Kidney (tissue), 14 donors: ENCODE measurements around the gene PMEPA1. TPM values are rescaled to one million over a fixed set of nuclear protein-coding genes. Genes with fewer than 3 reads are reported as not detected.

ENCODE experiments used
- DNase-seq, 5 donors: peaks; one replicate each; pipeline ENCODE4 v3.0.0-alpha.2; 2013 to 2020
- FAIRE-seq: peaks from 2 replicates; lab custom pipeline; 2012; peaks lifted over from hg19 to GRCh38; lab: Jason Lieb, UNC
- H3K27ac ChIP-seq, 2 donors: one replicate each; pipeline ENCODE4 v1.7.0; 2013; ENCODE audit warnings: low read depth in 2 of 2, low read length in 2 of 2, inconsistent platforms in 1 of 2
- H3K27me3 ChIP-seq: one replicate; pipeline ENCODE4 v1.7.1; 2013; ENCODE audit warnings: low read length, inconsistent platforms; ENCODE audit not compliant: control insufficient read depth, insufficient read depth
- H3K36me3 ChIP-seq, 3 donors: one replicate each; pipeline versions ENCODE4 v1.7.0 to v1.7.1; 2013; ENCODE audit warnings: low read length in 3 of 3, control low read depth in 1 of 3, inconsistent platforms in 1 of 3; ENCODE audit not compliant: insufficient read depth in 3 of 3, control insufficient read depth in 2 of 3
- H3K4me1 ChIP-seq, 3 donors: one replicate each; pipeline versions ENCODE4 v1.7.0 to v1.7.1; 2013; ENCODE audit warnings: low read length in 3 of 3, inconsistent platforms in 1 of 3, low read depth in 1 of 3; ENCODE audit not compliant: control insufficient read depth in 2 of 3, insufficient read depth in 2 of 3
- H3K4me3 ChIP-seq, 3 donors: one replicate each; pipeline versions ENCODE4 v1.7.0 to v1.8.1; 2013; ENCODE audit warnings: low read length in 3 of 3, control low read depth in 1 of 3, inconsistent platforms in 1 of 3
- H3K9ac ChIP-seq, 3 donors: one replicate each; pipeline versions ENCODE4 v1.7.0 to v1.7.1; 2013; ENCODE audit warnings: low read length in 3 of 3, control low read depth in 1 of 3, inconsistent platforms in 1 of 3
- H3K9me3 ChIP-seq, 3 donors: one replicate each; pipeline versions ENCODE4 v1.7.0 to v1.7.1; 2013; ENCODE audit warnings: low read length in 3 of 3, control low read depth in 1 of 3, inconsistent platforms in 1 of 3; ENCODE audit not compliant: control insufficient read depth in 2 of 3, insufficient read depth in 1 of 3
- CTCF ChIP-seq: IDR thresholded peaks from 3 replicates; pipeline ENCODE4 v1.5.1; 2012; ENCODE audit warnings: mild to moderate bottlenecking, moderate library complexity, borderline replicate concordance; ENCODE audit not compliant: insufficient read depth; ENCODE audit errors: extremely low read depth
- intact Hi-C: fragments of 100-400 bp; cut with DNase I; formaldehyde crosslinking; loops from one replicate; pipeline ENCODE4 v1.11.1; 2022
- polyA plus RNA-seq: library from polyadenylated mRNA; stranded (reverse); fragments of 350-450 nt; fragmentation: Illumina TruSeq; extraction: RNeasy Lipid Tissue Mini Kit (QIAGEN cat#74804); gene quantifications from one replicate; pipeline ENCODE4 v1.2.3, GENCODE V29; 2014; ENCODE audit warnings: low read depth, low replicate concordance; ENCODE audit not compliant: insufficient read depth
- total RNA-seq: library from RNA; stranded (reverse); fragmentation: NEBNext Ultra II Directional; extraction: Animal tissue kit (Norgen Biotek cat#: 25700); gene quantifications from one replicate; pipeline ENCODE4 v1.2.1, GENCODE V29; 2021
- donor health status: control.
- donor health status: control.
- donor health status: control.
- donor health status: control.
- donor health status: control.
- donor health status: DM: yes; HTN: yes; CAD: no.
- donor health status: Normal renal cell carcinoma (clear cell type).

Gene PMEPA1
- total and polyA plus RNA-seq, 2 donors from 2014 or later = 12.9 to 30.4 TPM

GRCh38 chr20:57728762-57729161 is 18.9 kb upstream of the PMEPA1 start:
- TF ChIP-seq CTCF = no peak
- Histone ChIP-seq H3K27ac (no peak overlapping the region), H3K36me3 (no peaks in the 10 kb centered on the region), H3K9ac (no peak overlapping the region), H3K9me3 (no peaks in the 10 kb centered on the region), H3K4me1 (no peaks in the 10 kb centered on the region), H3K4me3 (no peak overlapping the region), H3K27me3 (no peaks in the 10 kb centered on the region)
- DNase-seq (no peak), FAIRE-seq (no peak)
- intact Hi-C loops = no loop called here

GRCh38 chr20:57727863-57728262 is 18.0 kb upstream of the PMEPA1 start:
- intact Hi-C loops = no loop called here
- FAIRE-seq (no peak), DNase-seq (no peak)
- Histone ChIP-seq H3K4me1 (no peaks in the 10 kb centered on the region), H3K27me3 (no peaks in the 10 kb centered on the region), H3K4me3 (no peak overlapping the region), H3K9me3 (no peaks in the 10 kb centered on the region), H3K9ac (no peak overlapping the region), H3K36me3 (no peaks in the 10 kb centered on the region), H3K27ac (no peak overlapping the region)
- TF ChIP-seq CTCF = no peak

GRCh38 chr20:57725636-57726035 is 15.8 kb upstream of the PMEPA1 start:
- H3K9ac ChIP-seq = no peak overlapping the region
- H3K27me3 ChIP-seq = no peaks in the 10 kb centered on the region
- peak in 3 of 5 donors; percentile 35 to 72 (median 52) for DNase-seq
- H3K4me1 ChIP-seq = no peaks in the 10 kb centered on the region
- no peak overlapping the region for H3K4me3 ChIP-seq
- intact Hi-C loops = no loop called here
- no peaks in the 10 kb centered on the region for H3K9me3 ChIP-seq
- FAIRE-seq = no peak
- H3K36me3 ChIP-seq = no peaks in the 10 kb centered on the region
- H3K27ac ChIP-seq = no peak overlapping the region
- TF ChIP-seq CTCF = no peak
